LNCAP (cell line): ENCODE measurements around the gene CACNA1I.

ENCODE experiments used
- TF ChIP-seq, protein P1 (sequence below): fragments of 450-650 bp; IDR thresholded peaks from 2 replicates; pipeline ENCODE4 v1.5.1; 2017; ENCODE audit warnings: mild to moderate bottlenecking

Gene CACNA1I

DNA sequence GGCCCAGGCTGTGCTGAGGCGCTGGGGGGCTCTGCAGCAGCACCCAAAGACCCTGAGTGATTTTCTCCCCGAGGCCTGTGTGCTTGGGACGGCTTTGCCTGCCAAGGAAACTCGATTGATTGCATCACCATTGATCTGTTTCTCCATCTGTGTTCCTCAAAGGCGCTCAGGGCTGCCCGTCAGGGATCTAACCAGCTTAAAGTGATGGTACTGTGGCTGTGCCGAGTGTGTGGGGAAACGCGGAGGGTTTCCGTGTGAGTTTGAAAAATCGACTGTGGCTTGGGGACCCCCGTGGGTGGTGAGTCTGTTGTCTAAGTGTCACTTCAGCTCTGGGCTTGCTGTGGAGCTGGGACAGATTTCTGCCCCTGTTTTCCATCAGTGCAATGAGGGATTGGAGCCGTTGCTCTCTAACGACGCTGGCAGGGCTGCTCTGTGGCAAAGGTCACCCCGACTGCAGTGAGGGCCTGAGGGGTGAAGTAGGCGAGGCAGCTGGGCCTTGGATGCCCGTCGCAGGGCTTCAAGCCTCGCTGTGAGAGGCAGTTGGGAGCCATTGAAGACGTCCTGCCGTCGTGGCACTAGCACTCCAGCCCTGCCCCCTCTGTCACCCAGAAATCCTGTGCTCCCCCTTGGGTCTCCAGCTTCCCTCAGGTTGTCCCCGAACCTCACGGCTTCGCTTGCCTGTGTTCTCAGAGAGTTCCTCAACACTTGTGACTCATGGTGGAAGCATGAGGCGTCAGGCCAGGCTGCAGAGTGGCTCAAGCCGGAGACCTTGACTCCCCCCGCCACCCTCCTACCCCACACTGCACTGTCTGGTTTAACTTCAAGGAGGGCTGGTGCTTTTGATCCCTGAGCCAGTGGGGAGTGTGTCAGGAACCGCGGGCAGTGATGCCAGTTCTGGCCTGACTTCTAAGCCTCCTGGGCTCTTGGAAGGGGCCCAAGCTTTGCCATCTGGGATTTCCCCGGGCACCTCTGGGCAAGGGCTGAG, 21.8 kb downstream of the CACNA1I start:
- TF ChIP-seq, protein P1, sequence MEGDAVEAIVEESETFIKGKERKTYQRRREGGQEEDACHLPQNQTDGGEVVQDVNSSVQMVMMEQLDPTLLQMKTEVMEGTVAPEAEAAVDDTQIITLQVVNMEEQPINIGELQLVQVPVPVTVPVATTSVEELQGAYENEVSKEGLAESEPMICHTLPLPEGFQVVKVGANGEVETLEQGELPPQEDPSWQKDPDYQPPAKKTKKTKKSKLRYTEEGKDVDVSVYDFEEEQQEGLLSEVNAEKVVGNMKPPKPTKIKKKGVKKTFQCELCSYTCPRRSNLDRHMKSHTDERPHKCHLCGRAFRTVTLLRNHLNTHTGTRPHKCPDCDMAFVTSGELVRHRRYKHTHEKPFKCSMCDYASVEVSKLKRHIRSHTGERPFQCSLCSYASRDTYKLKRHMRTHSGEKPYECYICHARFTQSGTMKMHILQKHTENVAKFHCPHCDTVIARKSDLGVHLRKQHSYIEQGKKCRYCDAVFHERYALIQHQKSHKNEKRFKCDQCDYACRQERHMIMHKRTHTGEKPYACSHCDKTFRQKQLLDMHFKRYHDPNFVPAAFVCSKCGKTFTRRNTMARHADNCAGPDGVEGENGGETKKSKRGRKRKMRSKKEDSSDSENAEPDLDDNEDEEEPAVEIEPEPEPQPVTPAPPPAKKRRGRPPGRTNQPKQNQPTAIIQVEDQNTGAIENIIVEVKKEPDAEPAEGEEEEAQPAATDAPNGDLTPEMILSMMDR, result no peak

DNA sequence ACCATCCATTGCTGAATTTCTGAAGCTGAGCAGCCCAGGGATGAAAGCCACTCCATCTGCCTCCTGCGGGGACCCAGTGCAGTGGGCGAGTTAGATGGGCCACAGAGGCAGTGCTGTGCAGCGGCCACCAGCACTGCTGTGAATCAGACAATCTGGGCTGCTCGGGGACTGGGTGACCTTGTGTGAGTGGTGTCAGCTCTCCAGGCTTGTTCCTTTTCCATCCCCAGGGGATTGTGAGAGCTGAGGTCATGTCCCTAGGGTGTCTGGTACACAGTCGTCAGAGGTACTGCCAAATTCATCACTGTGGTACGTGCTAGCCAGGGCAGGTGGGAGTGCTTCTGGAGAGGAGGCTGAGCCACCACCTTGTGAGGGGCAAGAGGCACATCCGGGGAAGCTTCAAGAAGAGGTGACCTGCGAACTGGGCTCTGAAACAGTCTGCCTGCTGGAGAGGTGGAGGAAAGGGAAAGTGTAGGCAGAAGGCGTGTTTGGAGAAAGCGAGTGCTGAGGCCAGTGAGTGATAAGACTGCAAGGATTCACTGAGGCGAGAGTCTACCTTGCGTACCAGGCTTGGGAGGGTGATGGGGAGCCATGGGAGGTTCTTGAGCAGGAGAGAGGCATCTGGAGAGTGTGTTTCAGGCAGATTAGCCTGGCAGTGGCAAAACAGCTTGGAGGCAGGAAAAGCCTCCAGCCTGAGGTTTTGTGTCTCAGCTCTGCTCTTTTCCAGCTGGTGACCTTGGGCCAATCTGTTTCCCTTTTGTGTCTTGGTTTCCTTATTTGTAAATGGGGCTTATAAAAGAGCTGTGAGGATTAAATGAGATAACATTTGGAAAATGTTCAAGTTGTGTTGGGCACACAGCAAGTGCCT, 22.7 kb downstream of the CACNA1I start:
- TF ChIP-seq, protein P1, result no peak

DNA sequence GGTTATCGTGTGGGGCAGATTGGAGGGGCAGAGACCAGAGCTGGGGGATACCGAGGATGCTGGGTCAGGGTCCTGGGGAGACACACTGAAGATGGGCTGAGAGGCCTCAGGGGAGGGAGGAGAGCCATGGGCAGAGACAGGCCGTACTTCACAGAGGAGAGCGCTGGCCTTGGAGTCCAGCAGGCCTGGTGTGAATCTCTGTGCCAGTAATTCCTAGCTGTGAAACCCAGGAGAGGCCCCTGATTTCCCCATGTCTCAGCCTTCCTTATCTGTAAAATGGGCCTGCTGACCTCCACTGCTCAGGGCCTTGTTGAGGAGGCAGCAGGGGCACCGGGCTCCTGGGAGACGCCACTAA, 23.4 kb downstream of the CACNA1I start:
- TF ChIP-seq, protein P1, result no peak

DNA sequence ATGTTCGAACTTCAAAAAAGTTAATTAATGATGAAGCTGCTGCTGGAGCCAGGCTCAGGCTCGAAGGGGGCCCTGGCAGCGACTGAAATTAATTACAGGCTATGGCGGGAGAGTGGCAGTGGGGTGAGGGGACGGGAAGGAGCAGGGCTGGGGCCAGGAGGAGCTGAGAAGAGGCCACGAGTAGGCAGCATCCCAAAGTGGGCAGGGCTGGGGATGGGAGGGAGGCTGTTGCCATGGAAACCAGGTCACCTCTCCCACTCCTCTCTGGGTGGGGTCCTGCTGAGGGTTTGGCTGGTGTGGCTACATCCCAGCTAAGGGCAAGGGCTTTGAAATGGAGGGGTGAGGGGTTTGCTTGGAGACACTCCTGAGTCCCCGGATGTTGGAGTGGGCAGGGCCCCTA, 23.9 kb downstream of the CACNA1I start:
- TF ChIP-seq, protein P1, result no peak

DNA sequence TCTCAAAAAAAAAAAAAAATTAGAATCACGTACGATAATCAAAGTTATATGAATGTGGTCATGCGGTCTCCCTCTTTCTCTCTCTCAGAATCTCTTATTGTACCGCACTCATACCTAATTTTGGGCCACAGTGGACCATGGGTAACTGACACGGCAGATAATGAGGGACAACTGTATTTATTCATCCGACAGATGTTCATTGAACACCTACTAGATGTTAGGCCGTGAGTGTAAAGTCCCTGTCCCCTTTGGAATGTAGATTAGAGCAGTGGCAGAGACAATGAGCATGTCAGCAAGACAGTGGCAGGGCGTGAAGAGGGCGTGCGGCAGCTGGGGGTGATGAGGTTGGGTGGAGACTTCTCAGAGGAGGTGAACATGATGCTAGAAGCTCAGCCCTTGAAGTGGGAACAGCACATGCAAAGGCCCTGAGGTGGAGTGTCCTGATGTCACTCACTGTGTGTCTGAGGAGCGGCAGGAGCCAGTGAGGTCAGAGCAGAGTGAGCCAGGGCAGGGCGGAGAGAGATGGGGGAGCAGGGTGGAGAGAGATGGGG, 25.1 kb downstream of the CACNA1I start:
- TF ChIP-seq, protein P1, result no peak

DNA sequence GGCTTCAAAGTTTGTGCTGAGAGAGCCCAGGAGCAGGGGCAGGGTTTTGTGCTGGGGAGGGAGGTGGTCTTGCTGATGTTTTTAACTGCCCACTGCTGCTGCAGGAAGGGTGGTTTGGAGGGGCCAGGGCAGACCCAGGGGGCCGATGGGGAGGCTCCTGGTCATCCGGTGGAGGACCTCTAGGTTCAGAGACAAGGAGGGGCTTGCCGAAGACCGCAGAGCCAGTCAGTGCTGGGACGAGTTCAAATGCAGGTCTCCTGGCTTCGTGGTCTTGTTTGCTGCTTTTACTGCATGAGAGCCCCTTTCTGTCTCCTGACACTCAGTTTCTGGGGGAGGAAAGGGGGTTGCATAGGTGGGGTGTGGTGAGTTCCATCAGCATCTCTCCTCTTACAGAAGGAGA, 26.0 kb downstream of the CACNA1I start:
- TF ChIP-seq, protein P1, result no peak

DNA sequence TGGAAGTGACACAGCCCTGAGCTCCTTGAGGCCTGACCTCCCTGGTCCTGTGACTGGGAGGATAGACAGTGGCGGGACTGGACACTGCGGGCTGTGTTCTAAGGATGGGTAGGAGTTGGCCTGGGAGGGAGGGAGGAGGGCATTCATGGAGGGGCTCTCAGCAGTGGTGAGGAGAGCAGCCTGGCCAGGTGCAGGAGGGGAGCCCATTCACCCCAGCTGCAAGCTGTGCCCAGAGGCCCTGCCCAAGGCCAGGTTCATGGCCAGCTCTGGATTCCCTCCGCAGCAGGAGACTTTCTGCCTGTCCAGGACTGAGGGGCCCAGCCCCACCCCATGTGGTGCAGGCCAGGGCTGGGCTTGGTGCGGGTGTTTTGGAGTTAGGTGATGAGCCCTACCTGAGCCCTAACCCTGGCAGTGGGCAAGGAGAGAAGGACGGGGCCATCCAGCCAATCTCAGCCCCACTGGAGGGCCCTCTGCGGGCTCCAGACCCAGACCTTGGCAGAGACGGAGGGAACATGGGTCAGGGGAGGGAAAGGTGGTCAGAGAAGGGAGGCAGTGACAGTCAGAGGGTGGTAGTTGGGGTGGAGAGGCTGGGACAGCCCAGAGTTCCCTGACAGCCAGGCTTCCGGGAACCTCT, 26.8 kb downstream of the CACNA1I start:
- TF ChIP-seq, protein P1, result no peak
